Activated CD4-positive, alpha-beta T cell treated with anti-CD3 and anti-CD28 coated beads, Interleukin-2, Interleukin-4, amounts not matched to agents 100 ng/mL and 50 ng/mL, durations not matched to agents 16 hours and 8 hours (primary cell): Measurements from ENCODE around the gene CBLL2.
"Not testable (repeated sequence)": the region's sequence is repeated elsewhere in the genome, so short reads cannot be mapped to it uniquely, and the experiment has no call there.

Source experiments
- DNase-seq: peaks from one replicate; pipeline ENCODE4 v3.0.0-alpha.2; 2020; ENCODE audit warnings: low spot score

The CBLL2 gene

GRCh38 chrX:22272613-22273012 lies at the start of gene CBLL2:
Gene CBLL2, plus strand, starts transcription at chrX:22272913. Its CDS starts 79 bp downstream, at chrX:22272992.
- no peak for DNase-seq

- no peak for DNase-seq
Observed at GRCh38 chrX:22234380-22234779, 38.3 kb upstream of the CBLL2 start.

GRCh38 chrX:22237479-22237878 lies 35.2 kb upstream of the CBLL2 start:
- DNase-seq, result no peak

GRCh38 chrX:22246620-22247019 lies 26.1 kb upstream of the CBLL2 start:
- DNase-seq, result no peak

- DNase-seq, result no peak
Observed at GRCh38 chrX:22247169-22247568, 25.5 kb upstream of the CBLL2 start.

- no peak for DNase-seq
Observed at GRCh38 chrX:22248401-22248800, 24.3 kb upstream of the CBLL2 start.

- no peak for DNase-seq
Observed at GRCh38 chrX:22249371-22249770, 23.3 kb upstream of the CBLL2 start.

- DNase-seq, result no peak
Observed at GRCh38 chrX:22268706-22269105, 4.0 kb upstream of the CBLL2 start.

GRCh38 chrX:22273714-22274317 lies 1.1 kb downstream of the CBLL2 start:
- no peak for DNase-seq

GRCh38 chrX:22276781-22277180 lies 4.1 kb downstream of the CBLL2 start:
- DNase-seq, result no peak

GRCh38 chrX:22278375-22278774 lies 5.7 kb downstream of the CBLL2 start:
- no peak for DNase-seq

GRCh38 chrX:22289209-22289608 lies 16.5 kb downstream of the CBLL2 start:
- not testable (repeated sequence) for DNase-seq

GRCh38 chrX:22296871-22297270 lies 24.2 kb downstream of the CBLL2 start:
- DNase-seq, result no peak

- no peak for DNase-seq
Observed at GRCh38 chrX:22300130-22300529, 27.4 kb downstream of the CBLL2 start.

GRCh38 chrX:22310779-22311178 lies 38.1 kb downstream of the CBLL2 start:
- no peak for DNase-seq

- no peak for DNase-seq
Observed at GRCh38 chrX:22313766-22314165, 41.1 kb downstream of the CBLL2 start.

- no peak for DNase-seq
Observed at GRCh38 chrX:22314211-22314610, 41.5 kb downstream of the CBLL2 start.

- DNase-seq, result no peak
Observed at GRCh38 chrX:22314692-22315091, 42.0 kb downstream of the CBLL2 start.

- no peak for DNase-seq
Observed at GRCh38 chrX:22315151-22315550, 42.4 kb downstream of the CBLL2 start.

GRCh38 chrX:22320236-22320873 lies 47.6 kb downstream of the CBLL2 start:
- no peak for DNase-seq

GRCh38 chrX:22323541-22323940 lies 50.8 kb downstream of the CBLL2 start:
- no peak for DNase-seq
